ENCODE results near the gene OAF.
"Not testable (repeated sequence)": the region's sequence is repeated elsewhere in the genome, so short reads cannot be mapped to it uniquely, and the experiment has no call there.

The OAF gene

GRCh38 chr11:120244476-120245365 lies 33.9 kb downstream of the OAF start:
- FAIRE-seq = no peak

GRCh38 chr11:120245434-120245833 lies 34.6 kb downstream of the OAF start:
- FAIRE-seq = no peak

GRCh38 chr11:120248551-120249278 lies 37.9 kb downstream of the OAF start:
- FAIRE-seq = no peak

- FAIRE-seq = no peak
These were observed 38.7 kb downstream of the OAF start for GRCh38 chr11:120249279-120250262.

DNA sequence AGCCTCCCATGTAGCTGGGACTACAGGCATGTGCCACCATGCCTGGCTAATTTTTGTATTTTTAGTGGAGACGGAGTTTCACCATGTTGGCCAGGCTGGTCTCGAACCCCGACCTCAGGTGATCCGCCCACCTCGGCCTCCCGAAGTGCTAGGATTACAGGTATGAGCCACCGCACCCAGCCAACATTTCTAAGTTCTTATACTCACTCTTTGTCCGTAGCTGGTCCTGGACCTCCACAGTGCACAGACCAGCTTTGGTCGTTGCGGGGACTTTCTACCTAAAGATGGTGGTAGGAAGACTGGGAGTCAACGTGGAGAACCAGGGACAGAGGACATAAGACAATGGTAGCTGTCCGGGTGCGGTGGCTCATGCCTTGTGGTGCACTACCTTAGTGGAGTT lies 42.5 kb downstream of the OAF start:
- not testable (repeated sequence) for FAIRE-seq

- no peak for FAIRE-seq
These were observed 44.1 kb downstream of the OAF start for GRCh38 chr11:120254788-120255518.

- FAIRE-seq = no peak
These were observed 44.7 kb downstream of the OAF start for GRCh38 chr11:120255519-120255866.

DNA sequence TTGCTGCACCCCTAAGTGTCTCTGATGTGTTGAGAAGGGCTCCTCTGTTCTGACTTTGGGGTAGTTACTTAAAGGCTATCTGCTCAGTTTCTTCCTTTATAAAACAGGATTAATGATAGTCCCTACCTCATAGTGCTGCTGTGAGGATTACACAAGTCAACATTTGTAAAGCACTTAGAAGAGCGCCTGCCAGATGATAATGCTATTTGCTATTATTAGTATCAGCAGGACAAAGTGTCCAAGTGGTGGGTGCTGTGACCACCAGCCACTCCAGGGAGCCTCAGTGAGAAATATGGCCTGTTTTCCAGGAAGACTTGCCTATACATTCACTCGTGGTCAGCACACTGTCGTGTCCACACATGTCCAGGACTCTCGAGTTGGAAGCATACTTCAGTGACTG lies 45.3 kb downstream of the OAF start:
- no peak for FAIRE-seq

- FAIRE-seq = no peak
These were observed 45.9 kb downstream of the OAF start for GRCh38 chr11:120256779-120257178.

DNA sequence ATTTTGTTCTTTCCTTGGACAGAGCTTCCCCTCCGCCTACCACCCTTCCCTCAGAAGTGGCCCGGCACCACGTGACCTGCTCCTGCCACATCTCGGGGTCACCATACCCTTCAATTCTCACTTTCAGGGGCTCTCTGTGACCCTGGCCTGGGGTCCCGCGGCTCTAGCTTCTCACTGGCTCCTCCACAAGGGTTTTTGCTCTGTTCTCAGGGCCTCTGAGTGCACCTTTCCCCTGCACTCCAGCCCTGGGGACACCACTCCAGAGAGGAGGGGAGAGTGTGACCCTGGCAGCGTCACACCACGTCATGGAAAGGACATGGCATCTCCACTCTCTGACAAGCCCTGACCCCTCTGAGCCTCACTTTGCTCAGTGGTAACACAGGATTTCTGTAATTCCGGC lies 46.5 kb downstream of the OAF start:
- FAIRE-seq = no peak

GRCh38 chr11:120258661-120259060 lies 47.8 kb downstream of the OAF start:
- FAIRE-seq = no peak

GRCh38 chr11:120259241-120259640 lies 48.4 kb downstream of the OAF start:
- no peak for FAIRE-seq

DNA sequence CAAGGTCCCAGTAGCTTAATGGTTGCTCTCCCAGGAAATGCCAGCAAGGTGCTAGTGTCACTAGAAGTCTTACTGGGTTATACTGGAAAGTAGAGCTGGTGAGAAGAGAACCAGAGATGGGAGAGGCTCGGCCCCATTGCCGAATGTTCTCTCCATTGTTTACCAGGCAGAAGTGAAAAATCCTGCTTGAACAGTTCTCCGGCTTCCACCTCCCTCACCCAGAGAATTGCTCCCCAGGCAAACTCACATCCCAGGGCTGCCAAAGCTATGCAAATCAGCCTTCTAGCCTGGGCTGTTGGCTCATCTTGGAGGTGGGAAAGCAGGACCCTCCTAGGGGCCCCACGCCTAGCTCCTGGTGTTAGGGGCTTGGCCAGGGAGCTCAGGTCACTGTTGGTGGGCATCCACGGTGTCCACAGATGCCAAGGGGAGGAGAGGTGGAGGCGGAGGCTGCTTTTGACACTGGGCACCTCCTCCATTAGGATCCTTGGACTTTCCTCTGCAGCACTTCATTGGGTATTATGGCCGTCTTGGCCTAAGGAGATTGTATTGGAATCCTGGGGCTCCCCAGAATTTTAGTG lies 49.2 kb downstream of the OAF start:
- FAIRE-seq = no peak

GRCh38 chr11:120260616-120261015 lies 49.8 kb downstream of the OAF start:
- FAIRE-seq = no peak

DNA sequence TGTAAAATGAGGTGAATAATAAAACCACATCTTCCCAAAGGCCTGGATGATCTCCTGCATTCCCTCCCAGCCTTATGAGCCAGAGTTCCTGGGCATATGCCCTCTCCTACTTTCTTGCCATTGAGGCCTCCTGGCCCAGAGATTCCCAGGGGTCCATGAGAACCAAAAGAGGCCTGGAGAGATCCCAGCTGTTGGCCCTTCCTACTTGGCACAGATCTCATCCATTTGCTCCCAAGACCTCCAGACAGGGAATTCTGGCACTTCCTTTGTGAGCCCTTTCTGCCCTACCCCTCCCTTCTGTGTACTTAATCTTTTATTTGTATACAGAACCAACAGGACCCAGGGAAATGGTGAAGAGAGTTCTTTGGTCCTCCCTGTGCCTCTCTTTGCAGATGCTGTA lies 50.5 kb downstream of the OAF start:
- FAIRE-seq = no peak

DNA sequence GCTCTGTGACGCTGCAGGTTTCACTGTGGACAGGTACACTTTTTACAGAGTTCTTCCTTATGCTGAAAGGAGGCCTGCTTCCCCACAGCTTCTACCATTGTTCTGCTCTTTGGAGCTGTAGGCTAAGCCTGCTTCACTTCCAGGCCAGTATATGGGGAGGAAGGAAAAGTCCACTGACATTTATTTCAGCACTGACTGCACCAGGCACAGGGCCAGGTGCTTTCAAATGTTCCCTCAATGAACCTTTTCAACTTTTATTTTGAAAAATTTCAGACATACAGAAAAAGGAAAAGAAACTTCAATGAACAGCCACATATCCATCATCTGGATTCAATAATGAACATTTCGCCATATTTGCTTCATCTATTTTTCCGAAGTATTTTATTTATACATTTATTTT lies 51.1 kb downstream of the OAF start:
- no peak for FAIRE-seq

GRCh38 chr11:120267319-120267718 lies 56.5 kb downstream of the OAF start:
- no peak for FAIRE-seq

- no peak for FAIRE-seq
These were observed 57.9 kb downstream of the OAF start for GRCh38 chr11:120268686-120269085.

DNA sequence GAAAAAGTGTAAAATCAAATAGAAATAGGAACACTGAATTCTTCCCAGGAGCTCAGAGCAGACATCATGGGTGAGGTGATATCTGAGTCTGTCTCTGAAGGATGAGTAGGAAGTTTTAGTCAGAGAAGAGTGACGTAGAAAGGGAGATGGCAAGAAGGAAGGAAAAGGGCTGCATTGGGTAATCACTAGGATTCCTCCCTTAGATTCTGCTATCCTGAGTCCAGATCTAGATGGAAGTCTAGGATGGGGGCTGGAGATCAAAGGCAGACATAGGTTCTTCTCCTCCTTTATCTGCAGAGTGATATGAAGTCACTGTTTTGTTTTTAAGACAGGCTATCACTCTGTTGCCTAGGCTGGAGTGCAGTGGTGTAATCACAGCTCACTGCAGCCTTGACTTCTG lies 59.6 kb downstream of the OAF start:
- FAIRE-seq = no peak

- FAIRE-seq = no peak
These were observed 60.8 kb downstream of the OAF start for GRCh38 chr11:120271672-120272071.

GRCh38 chr11:120272303-120272702 lies 61.5 kb downstream of the OAF start:
- FAIRE-seq = no peak

DNA sequence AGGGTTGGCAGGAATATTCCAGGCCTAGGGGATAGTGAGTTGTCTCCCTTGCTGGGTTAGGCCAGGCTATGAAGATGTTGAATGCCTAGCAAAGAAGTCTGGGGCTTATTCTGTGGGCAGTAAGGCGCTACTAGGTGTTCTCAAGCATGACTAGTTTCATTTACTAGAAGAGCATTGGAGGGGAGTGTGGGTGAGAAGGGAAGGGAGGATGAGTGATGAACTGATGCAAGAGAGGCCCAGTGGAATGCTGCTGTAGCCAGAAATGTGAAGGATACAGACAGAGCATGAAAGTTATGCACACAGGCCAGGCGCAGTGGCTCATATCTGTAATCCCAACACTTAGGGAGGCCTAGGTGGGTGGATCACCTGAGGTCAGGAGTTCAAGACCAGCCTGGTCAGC lies 62.6 kb downstream of the OAF start:
- no peak for FAIRE-seq
